Measurements from ENCODE around the gene GLUD1.

Gene GLUD1

GRCh38 chr10:87093632-87094372, 841 bp downstream of the GLUD1 start:
- peaks cover 6 to 24% of the 10 kb centered on the region in 2 experiments for H3K36me3 ChIP-seq (ENCODE audit: control insufficient read depth in 1 of 2, insufficient read depth in 2 of 2, low read depth in 1 of 2, low read length in 2 of 2)
- H2BK120ac ChIP-seq (ENCODE audit: low read depth, low read length): peak overlapping the region; percentile 54
- H2AK5ac ChIP-seq (ENCODE audit: low read length, severe bottlenecking): no peak overlapping the region
- H3K14ac ChIP-seq (ENCODE audit: low read length in 2 of 2): peak overlapping the region in 1 of 2 experiments; percentile 60
- no peaks in the 10 kb centered on the region for H3K9me3 ChIP-seq (ENCODE audit: control insufficient read depth, low read length)
- no peak overlapping the region for H2BK12ac ChIP-seq (ENCODE audit: low read length in 2 of 2)
- peak overlapping the region; percentile 73 to 95 for H3K18ac ChIP-seq (ENCODE audit: low read depth in 1 of 2, low read length in 2 of 2)
- peak overlapping the region; percentile 45 for H4K8ac ChIP-seq (ENCODE audit: low read length)
- no peaks in the 10 kb centered on the region for H3K79me1 ChIP-seq (replicated peaks; ENCODE audit: low read length, poor library complexity, severe bottlenecking)
- peak overlapping the region; percentile 44 to 89 for H3K23ac ChIP-seq (ENCODE audit: low read length in 2 of 2)
- peak overlapping the region; percentile 75 for H3K27ac ChIP-seq (ENCODE audit: low read length, poor library complexity, severe bottlenecking)
- peaks cover 7% of the 10 kb centered on the region for H3K4me1 ChIP-seq (ENCODE audit: control insufficient read depth, insufficient read depth, low read depth, low read length)
- peak overlapping the region in 1 of 2 experiments; percentile 41 for H3K4ac ChIP-seq (ENCODE audit: low read depth in 1 of 2, low read length in 2 of 2)
- no peak overlapping the region for H2BK5ac ChIP-seq (ENCODE audit: low read depth, low read length, poor library complexity, severe bottlenecking)
- no peak overlapping the region for H2AFZ ChIP-seq (ENCODE audit: low read depth, low read length)
- DNase-seq: peak; percentile 66
- peak overlapping the region; percentile 69 to 96 for H3K4me3 ChIP-seq (ENCODE audit: insufficient read depth in 1 of 2, low read depth in 1 of 2, low read length in 2 of 2)
- peak overlapping the region; percentile 78 for H2BK15ac ChIP-seq (ENCODE audit: low read depth, poor library complexity, severe bottlenecking)
- peak overlapping the region; percentile 53 for H4K91ac ChIP-seq (ENCODE audit: low read length)
- peak overlapping the region; percentile 96 for H3K9ac ChIP-seq (ENCODE audit: low read length)
- peak overlapping the region; percentile 95 for H3K4me2 ChIP-seq (ENCODE audit: low read length, poor library complexity, severe bottlenecking)
- WGBS: 0% methylated on average over 24 of the region's 39 CpGs
- no peaks in the 10 kb centered on the region for H3K27me3 ChIP-seq (ENCODE audit: control insufficient read depth in 1 of 2, insufficient read depth in 1 of 2, low read length in 2 of 2)

GRCh38 chr10:87092861-87093631, 1.6 kb downstream of the GLUD1 start:
- Histone ChIP-seq H2AK5ac (ENCODE audit: low read length, severe bottlenecking) (no peak overlapping the region), H3K79me1 (replicated peaks; ENCODE audit: low read length, poor library complexity, severe bottlenecking) (no peaks in the 10 kb centered on the region), H3K4me2 (ENCODE audit: low read length, poor library complexity, severe bottlenecking) (peak overlapping the region; percentile 95), H3K4me3 (ENCODE audit: insufficient read depth in 1 of 2, low read depth in 1 of 2, low read length in 2 of 2) (peak overlapping the region; percentile 35 to 96), H3K36me3 (ENCODE audit: control insufficient read depth in 1 of 2, insufficient read depth in 2 of 2, low read depth in 1 of 2, low read length in 2 of 2) (peaks cover 3 to 22% of the 10 kb centered on the region in 2 experiments), H4K8ac (ENCODE audit: low read length) (no peak overlapping the region), H3K18ac (ENCODE audit: low read depth in 1 of 2, low read length in 2 of 2) (no peak overlapping the region), H2BK5ac (ENCODE audit: low read depth, low read length, poor library complexity, severe bottlenecking) (no peak overlapping the region), H2BK120ac (ENCODE audit: low read depth, low read length) (no peak overlapping the region), H2BK15ac (ENCODE audit: low read depth, poor library complexity, severe bottlenecking) (no peak overlapping the region), H3K9me3 (ENCODE audit: control insufficient read depth, low read length) (no peaks in the 10 kb centered on the region), H3K9ac (ENCODE audit: low read length) (peak overlapping the region; percentile 96), H3K23ac (ENCODE audit: low read length in 2 of 2) (no peak overlapping the region), H2BK12ac (ENCODE audit: low read length in 2 of 2) (no peak overlapping the region), H2AFZ (ENCODE audit: low read depth, low read length) (no peak overlapping the region), H3K14ac (ENCODE audit: low read length in 2 of 2) (no peak overlapping the region), H3K4ac (ENCODE audit: low read depth in 1 of 2, low read length in 2 of 2) (no peak overlapping the region), H3K27ac (ENCODE audit: low read length, poor library complexity, severe bottlenecking) (peak overlapping the region; percentile 75), H3K27me3 (ENCODE audit: control insufficient read depth in 1 of 2, insufficient read depth in 1 of 2, low read length in 2 of 2) (no peaks in the 10 kb centered on the region), H3K4me1 (ENCODE audit: control insufficient read depth, insufficient read depth, low read depth, low read length) (peaks cover 7% of the 10 kb centered on the region), H4K91ac (ENCODE audit: low read length) (no peak overlapping the region)
- under 1% methylated on average over 8 of the region's 9 CpGs for WGBS
- DNase-seq: peak; percentile 57

GRCh38 chr10:87092376-87092860, 2.2 kb downstream of the GLUD1 start:
- no peak overlapping the region for H3K14ac ChIP-seq (ENCODE audit: low read length in 2 of 2)
- WGBS: 40% methylated on average over 5 of the region's 7 CpGs
- peaks cover 7% of the 10 kb centered on the region for H3K4me1 ChIP-seq (ENCODE audit: control insufficient read depth, insufficient read depth, low read depth, low read length)
- no peak overlapping the region for H2BK15ac ChIP-seq (ENCODE audit: low read depth, poor library complexity, severe bottlenecking)
- H3K23ac ChIP-seq (ENCODE audit: low read length in 2 of 2): no peak overlapping the region
- peak overlapping the region; percentile 75 for H3K27ac ChIP-seq (ENCODE audit: low read length, poor library complexity, severe bottlenecking)
- H2BK12ac ChIP-seq (ENCODE audit: low read length in 2 of 2): no peak overlapping the region
- H3K27me3 ChIP-seq (ENCODE audit: control insufficient read depth in 1 of 2, insufficient read depth in 1 of 2, low read length in 2 of 2): no peaks in the 10 kb centered on the region
- H2AFZ ChIP-seq (ENCODE audit: low read depth, low read length): no peak overlapping the region
- H2AK5ac ChIP-seq (ENCODE audit: low read length, severe bottlenecking): no peak overlapping the region
- H3K4ac ChIP-seq (ENCODE audit: low read depth in 1 of 2, low read length in 2 of 2): no peak overlapping the region
- no peak overlapping the region for H4K8ac ChIP-seq (ENCODE audit: low read length)
- DNase-seq: peak; percentile 69
- no peak overlapping the region for H2BK5ac ChIP-seq (ENCODE audit: low read depth, low read length, poor library complexity, severe bottlenecking)
- peaks cover 3 to 23% of the 10 kb centered on the region in 2 experiments for H3K36me3 ChIP-seq (ENCODE audit: control insufficient read depth in 1 of 2, insufficient read depth in 2 of 2, low read depth in 1 of 2, low read length in 2 of 2)
- no peak overlapping the region for H3K18ac ChIP-seq (ENCODE audit: low read depth in 1 of 2, low read length in 2 of 2)
- peak overlapping the region in 1 of 2 experiments; percentile 96 for H3K4me3 ChIP-seq (ENCODE audit: insufficient read depth in 1 of 2, low read depth in 1 of 2, low read length in 2 of 2)
- H3K79me1 ChIP-seq (replicated peaks; ENCODE audit: low read length, poor library complexity, severe bottlenecking): peaks cover 2% of the 10 kb centered on the region
- no peak overlapping the region for H4K91ac ChIP-seq (ENCODE audit: low read length)
- H2BK120ac ChIP-seq (ENCODE audit: low read depth, low read length): no peak overlapping the region
- H3K9ac ChIP-seq (ENCODE audit: low read length): peak overlapping the region; percentile 96
- peak overlapping the region; percentile 95 for H3K4me2 ChIP-seq (ENCODE audit: low read length, poor library complexity, severe bottlenecking)
- no peaks in the 10 kb centered on the region for H3K9me3 ChIP-seq (ENCODE audit: control insufficient read depth, low read length)

GRCh38 chr10:87090779-87091178, 3.9 kb downstream of the GLUD1 start:
- DNase-seq: no peak
- no peaks in the 10 kb centered on the region for H3K27me3 ChIP-seq (ENCODE audit: control insufficient read depth in 1 of 2, insufficient read depth in 1 of 2, low read length in 2 of 2)
- no peak overlapping the region for H4K8ac ChIP-seq (ENCODE audit: low read length)
- H3K18ac ChIP-seq (ENCODE audit: low read depth in 1 of 2, low read length in 2 of 2): no peak overlapping the region
- no peak overlapping the region for H2BK15ac ChIP-seq (ENCODE audit: low read depth, poor library complexity, severe bottlenecking)
- H3K36me3 ChIP-seq (ENCODE audit: control insufficient read depth in 1 of 2, insufficient read depth in 2 of 2, low read depth in 1 of 2, low read length in 2 of 2): peaks cover 2 to 22% of the 10 kb centered on the region in 2 experiments
- H3K14ac ChIP-seq (ENCODE audit: low read length in 2 of 2): no peak overlapping the region
- peak overlapping the region in 1 of 2 experiments; percentile 14 for H3K4me3 ChIP-seq (ENCODE audit: insufficient read depth in 1 of 2, low read depth in 1 of 2, low read length in 2 of 2)
- H3K9me3 ChIP-seq (ENCODE audit: control insufficient read depth, low read length): no peaks in the 10 kb centered on the region
- H3K4me1 ChIP-seq (ENCODE audit: control insufficient read depth, insufficient read depth, low read depth, low read length): no peaks in the 10 kb centered on the region
- H2BK5ac ChIP-seq (ENCODE audit: low read depth, low read length, poor library complexity, severe bottlenecking): no peak overlapping the region
- H3K27ac ChIP-seq (ENCODE audit: low read length, poor library complexity, severe bottlenecking): no peak overlapping the region
- no peak overlapping the region for H2AFZ ChIP-seq (ENCODE audit: low read depth, low read length)
- H4K91ac ChIP-seq (ENCODE audit: low read length): no peak overlapping the region
- no peak overlapping the region for H2BK12ac ChIP-seq (ENCODE audit: low read length in 2 of 2)
- WGBS: 73% methylated on average over 3 of the region's 4 CpGs
- no peak overlapping the region for H2AK5ac ChIP-seq (ENCODE audit: low read length, severe bottlenecking)
- peak overlapping the region; percentile 96 for H3K9ac ChIP-seq (ENCODE audit: low read length)
- no peak overlapping the region for H2BK120ac ChIP-seq (ENCODE audit: low read depth, low read length)
- no peak overlapping the region for H3K4ac ChIP-seq (ENCODE audit: low read depth in 1 of 2, low read length in 2 of 2)
- no peak overlapping the region for H3K4me2 ChIP-seq (ENCODE audit: low read length, poor library complexity, severe bottlenecking)
- H3K23ac ChIP-seq (ENCODE audit: low read length in 2 of 2): no peak overlapping the region
- H3K79me1 ChIP-seq (replicated peaks; ENCODE audit: low read length, poor library complexity, severe bottlenecking): peaks cover 8% of the 10 kb centered on the region

Data from mesenchymal stem cell (in vitro differentiated cells and primary cell).